LNCaP clone FGC (cell line): Measurements from ENCODE around the gene CDK5RAP2.

ENCODE experiments used
- DNase-seq: peaks from one replicate; pipeline ENCODE4 v3.0.0-alpha.2; 2011; ENCODE audit warnings: low read depth
- H3K4me3 ChIP-seq: 2 replicates; pipeline ENCODE4 v1.5.1; 2011; ENCODE audit warnings: mild to moderate bottlenecking, low read depth, low read length, control low read depth
- CTCF ChIP-seq: IDR thresholded peaks from 2 replicates; pipeline ENCODE4 v1.5.1; 2012; ENCODE audit warnings: mild to moderate bottlenecking; ENCODE audit not compliant: control insufficient read depth, insufficient read depth; ENCODE audit errors: extremely low read depth

Gene CDK5RAP2

GRCh38 chr9:120610975-120611689, 31.2 kb upstream of the CDK5RAP2 start:
- no peak for DNase-seq
- TF ChIP-seq CTCF: no peak
- no peak overlapping the region for H3K4me3 ChIP-seq

- no peak for DNase-seq
- no peak overlapping the region for H3K4me3 ChIP-seq
- TF ChIP-seq CTCF: no peak
Measured at GRCh38 chr9:120609636-120610035, 29.7 kb upstream of the CDK5RAP2 start.

GRCh38 chr9:120608421-120608820, 28.5 kb upstream of the CDK5RAP2 start:
- H3K4me3 ChIP-seq: no peak overlapping the region
- DNase-seq: no peak

GRCh38 chr9:120603591-120603990, 23.6 kb upstream of the CDK5RAP2 start:
- TF ChIP-seq CTCF: no peak
- DNase-seq: no peak
- H3K4me3 ChIP-seq: no peak overlapping the region

More at GRCh38 chr9:120608421-120608820, 28.5 kb upstream of the CDK5RAP2 start:
- TF ChIP-seq CTCF: no peak

GRCh38 chr9:120603010-120603409, 23.0 kb upstream of the CDK5RAP2 start:
- no peak overlapping the region for H3K4me3 ChIP-seq
- no peak for DNase-seq
- TF ChIP-seq CTCF: no peak

GRCh38 chr9:120593955-120594277, 13.9 kb upstream of the CDK5RAP2 start:
- no peak overlapping the region for H3K4me3 ChIP-seq
- no peak for TF ChIP-seq CTCF
- DNase-seq: no peak

- TF ChIP-seq CTCF: no peak
- H3K4me3 ChIP-seq: no peak overlapping the region
- no peak for DNase-seq
Measured at GRCh38 chr9:120593250-120593954, 13.4 kb upstream of the CDK5RAP2 start.
